ENCODE data around the gene SLC44A5.

DNA sequence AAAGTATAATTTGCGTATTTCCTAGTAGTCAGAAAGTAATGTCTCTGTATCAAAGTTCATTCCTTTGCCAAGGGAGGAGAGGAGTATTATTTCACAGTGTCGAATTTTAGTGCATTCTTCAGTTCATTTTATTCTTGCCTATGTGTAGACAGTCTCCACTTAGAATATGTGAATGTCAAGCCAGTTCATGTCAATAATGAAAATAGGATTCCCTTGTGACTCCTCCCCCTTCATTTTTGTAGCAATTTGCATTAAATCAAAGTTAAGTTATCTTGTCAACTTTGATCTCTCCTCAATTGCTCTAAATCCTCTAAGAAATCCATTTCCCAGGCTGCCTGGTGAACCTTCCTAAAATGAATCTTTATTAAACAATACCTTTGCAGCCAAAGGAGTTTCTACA, 179.1 kb downstream of the SLC44A5 start:
- TF ChIP-seq, protein P1, sequence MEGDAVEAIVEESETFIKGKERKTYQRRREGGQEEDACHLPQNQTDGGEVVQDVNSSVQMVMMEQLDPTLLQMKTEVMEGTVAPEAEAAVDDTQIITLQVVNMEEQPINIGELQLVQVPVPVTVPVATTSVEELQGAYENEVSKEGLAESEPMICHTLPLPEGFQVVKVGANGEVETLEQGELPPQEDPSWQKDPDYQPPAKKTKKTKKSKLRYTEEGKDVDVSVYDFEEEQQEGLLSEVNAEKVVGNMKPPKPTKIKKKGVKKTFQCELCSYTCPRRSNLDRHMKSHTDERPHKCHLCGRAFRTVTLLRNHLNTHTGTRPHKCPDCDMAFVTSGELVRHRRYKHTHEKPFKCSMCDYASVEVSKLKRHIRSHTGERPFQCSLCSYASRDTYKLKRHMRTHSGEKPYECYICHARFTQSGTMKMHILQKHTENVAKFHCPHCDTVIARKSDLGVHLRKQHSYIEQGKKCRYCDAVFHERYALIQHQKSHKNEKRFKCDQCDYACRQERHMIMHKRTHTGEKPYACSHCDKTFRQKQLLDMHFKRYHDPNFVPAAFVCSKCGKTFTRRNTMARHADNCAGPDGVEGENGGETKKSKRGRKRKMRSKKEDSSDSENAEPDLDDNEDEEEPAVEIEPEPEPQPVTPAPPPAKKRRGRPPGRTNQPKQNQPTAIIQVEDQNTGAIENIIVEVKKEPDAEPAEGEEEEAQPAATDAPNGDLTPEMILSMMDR (IDR thresholded peaks at IDR 0.05) = no peak
- no peak for TF ChIP-seq POLR2AphosphoS5 (IDR thresholded peaks at IDR 0.05; ENCODE audit: low read depth, low read length)
- TF ChIP-seq, protein P2, sequence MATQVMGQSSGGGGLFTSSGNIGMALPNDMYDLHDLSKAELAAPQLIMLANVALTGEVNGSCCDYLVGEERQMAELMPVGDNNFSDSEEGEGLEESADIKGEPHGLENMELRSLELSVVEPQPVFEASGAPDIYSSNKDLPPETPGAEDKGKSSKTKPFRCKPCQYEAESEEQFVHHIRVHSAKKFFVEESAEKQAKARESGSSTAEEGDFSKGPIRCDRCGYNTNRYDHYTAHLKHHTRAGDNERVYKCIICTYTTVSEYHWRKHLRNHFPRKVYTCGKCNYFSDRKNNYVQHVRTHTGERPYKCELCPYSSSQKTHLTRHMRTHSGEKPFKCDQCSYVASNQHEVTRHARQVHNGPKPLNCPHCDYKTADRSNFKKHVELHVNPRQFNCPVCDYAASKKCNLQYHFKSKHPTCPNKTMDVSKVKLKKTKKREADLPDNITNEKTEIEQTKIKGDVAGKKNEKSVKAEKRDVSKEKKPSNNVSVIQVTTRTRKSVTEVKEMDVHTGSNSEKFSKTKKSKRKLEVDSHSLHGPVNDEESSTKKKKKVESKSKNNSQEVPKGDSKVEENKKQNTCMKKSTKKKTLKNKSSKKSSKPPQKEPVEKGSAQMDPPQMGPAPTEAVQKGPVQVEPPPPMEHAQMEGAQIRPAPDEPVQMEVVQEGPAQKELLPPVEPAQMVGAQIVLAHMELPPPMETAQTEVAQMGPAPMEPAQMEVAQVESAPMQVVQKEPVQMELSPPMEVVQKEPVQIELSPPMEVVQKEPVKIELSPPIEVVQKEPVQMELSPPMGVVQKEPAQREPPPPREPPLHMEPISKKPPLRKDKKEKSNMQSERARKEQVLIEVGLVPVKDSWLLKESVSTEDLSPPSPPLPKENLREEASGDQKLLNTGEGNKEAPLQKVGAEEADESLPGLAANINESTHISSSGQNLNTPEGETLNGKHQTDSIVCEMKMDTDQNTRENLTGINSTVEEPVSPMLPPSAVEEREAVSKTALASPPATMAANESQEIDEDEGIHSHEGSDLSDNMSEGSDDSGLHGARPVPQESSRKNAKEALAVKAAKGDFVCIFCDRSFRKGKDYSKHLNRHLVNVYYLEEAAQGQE (IDR thresholded peaks at IDR 0.05; ENCODE audit: insufficient read depth in 1 of 2, low read depth in 2 of 2, low read length in 1 of 2) = no peak
- no peak for TF ChIP-seq SIN3A (IDR thresholded peaks at IDR 0.05; ENCODE audit: borderline replicate concordance, insufficient read depth, low read depth, low read length)

Data from Panc1 (cell line).